GM04503 (cell line): ENCODE results near the gene RAD21L1.

Experiments used
- DNase-seq: peaks from one replicate; pipeline ENCODE4 v3.0.0-alpha.2; 2012; ENCODE audit warnings: low read depth

The RAD21L1 gene

DNA sequence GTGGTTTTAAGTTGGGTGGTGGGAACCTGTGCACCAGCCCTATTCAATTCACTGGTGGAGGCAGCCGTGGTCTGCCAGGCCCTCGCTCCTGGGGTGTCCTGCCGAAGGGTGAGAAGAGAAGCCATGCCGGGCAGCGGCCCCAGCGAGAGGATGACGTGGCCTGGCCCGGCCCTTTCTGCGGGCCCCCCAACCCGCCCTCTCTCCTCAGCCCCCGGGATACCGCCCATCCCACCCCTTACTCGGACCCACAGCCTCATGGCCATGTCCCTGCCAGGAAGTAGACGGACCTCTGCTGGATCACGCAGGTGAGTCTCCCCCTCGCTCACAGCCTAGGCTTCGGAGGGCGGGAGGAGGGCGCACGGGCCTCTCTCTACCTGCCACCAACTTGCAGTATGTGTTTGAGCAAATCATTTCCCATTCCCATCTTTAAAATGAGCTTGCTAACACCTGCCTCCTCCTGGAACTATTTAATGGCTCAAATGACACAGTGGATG is 70.3 kb downstream of the RAD21L1 start:
- no peak for DNase-seq

DNA sequence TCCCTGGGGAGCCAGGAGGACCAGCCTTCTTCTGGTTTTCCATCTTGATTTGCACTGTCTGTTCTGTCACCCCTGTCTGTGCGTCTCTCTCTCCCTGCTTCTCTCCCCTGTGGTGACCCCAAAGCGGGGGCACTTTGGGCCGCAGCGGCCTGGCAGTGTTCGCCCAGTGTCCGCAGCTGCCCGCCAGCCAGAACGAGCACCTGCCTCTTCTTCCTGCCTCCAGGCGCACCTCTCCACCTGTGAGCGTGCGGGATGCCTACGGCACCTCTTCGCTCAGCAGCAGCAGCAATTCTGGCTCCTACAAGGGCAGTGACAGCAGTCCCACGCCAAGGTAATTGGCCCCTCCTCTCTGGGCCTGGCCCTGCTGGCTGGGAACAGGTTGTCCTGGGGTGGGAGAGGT is 71.1 kb downstream of the RAD21L1 start:
- DNase-seq: no peak

DNA sequence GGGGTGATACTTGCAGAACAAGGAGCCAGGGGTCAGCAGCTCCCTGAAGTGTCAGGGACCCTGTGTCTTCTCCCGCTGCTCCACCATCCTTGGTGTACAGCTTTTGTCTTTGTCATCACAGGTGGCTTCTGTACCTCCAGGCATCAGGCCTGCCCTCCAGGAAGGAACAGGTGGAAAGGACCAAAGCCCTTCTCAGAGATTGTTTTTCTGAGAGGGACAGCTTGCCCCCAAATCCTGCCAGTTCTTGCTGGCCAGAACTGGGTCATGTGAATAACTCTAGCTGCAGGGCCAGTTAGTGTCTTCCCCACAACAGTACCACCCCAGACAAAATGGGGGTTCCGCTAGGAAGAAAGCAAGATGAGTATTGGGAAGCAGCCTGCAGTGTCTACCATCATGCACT is 71.6 kb downstream of the RAD21L1 start:
- no peak for DNase-seq

DNA sequence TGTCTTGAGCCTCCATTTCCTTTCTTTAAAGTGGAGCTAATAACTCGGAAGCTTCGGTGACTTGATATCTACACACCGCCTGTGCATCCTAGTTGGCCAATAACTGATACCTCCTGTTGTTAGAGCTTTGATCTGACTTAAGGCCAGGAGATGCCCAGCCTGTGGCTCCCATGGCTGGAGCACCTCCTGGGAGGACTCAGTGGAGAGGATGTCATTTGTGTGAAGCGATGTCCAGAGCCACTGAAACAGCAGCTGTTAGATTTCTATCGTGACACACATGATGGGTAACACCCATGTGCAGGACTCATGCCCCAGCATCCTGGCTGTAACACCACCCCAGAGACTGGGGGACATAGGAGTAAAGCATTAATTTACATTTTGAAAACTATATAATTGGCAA is 72.3 kb downstream of the RAD21L1 start:
- DNase-seq: no peak

DNA sequence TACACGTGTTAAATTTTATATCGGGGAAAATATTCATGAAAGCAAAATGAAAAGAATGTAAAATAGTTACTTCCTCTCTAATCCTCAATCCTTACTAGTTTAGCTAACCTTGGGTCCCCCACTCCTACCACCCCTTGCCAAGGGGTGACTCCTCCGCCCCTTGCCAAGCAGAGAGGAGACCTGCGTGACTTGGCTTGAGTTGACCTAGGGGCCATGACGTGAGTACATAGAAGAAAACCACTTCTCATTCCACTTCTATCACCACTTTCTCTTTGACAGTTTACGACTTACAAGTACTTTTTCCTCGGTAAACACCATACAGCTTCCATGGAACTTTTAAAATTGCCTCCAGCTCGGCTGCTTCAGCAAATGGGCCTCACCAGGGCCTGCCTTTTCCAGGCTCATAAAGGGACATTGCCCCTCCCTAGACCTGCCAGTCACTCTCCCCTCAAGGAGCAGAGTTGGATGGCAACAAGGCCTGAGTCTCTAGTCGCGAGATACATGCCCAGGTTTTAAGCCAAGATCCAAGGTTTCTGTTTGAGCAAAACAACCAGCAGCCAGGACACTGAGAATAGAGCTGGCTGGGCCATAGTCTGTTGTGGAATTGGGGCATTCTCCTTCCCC is 73.2 kb downstream of the RAD21L1 start:
- DNase-seq: no peak

DNA sequence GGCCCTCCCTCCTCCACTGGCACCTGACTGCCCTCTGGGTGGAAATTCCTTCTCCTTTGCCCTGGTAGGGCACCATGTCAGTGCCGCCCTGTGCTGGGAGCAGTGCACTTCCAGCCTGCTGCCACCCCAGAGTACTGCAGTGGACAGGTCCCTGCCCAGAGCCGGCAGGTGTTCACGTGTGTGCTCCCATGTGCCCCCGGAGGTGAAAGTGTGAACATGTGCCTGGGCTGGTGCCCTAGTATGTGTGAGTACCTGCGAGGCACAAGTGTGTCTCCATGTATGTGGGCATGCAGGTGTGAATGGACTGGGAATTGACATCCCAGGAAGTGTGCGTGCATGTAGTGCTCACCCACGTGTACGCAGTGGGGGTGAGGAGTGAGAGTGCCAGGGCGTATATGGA is 73.7 kb downstream of the RAD21L1 start:
- DNase-seq: no peak

DNA sequence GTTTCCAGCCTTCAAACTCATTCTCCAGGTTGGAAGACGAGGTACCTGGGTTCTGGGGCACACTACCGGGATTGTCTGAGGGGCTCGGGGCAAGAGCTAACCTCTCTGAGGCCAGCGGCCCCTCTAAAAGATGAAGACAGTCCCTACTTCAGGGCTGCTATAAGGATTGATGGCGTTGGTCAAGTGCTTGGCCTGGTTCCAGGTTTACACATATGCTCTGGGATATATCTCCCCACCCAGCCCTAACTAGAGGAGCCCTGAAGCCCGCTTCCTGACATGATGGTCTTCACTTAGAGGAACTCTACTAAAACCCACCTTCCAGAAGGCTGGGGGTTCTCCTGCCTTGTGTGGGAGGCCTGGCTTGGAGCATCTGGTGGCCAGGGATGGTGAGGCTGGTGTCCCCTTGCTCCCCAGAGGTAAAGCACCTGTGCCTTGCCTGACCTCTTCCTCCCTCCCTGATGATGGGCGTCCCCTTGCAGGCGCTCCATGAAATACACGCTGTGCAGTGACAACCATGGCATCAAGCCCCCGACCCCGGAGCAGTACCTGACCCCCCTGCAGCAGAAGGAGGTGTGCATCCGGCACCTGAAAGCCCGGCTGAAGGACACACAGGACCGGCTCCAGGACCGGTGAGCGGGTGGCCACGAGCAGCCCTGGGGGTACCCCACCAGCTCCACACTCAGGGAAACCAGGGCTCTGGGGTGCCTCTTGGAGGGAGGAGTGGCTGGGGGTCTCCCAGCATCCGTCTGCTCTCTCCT is 74.4 kb downstream of the RAD21L1 start:
- no peak for DNase-seq

DNA sequence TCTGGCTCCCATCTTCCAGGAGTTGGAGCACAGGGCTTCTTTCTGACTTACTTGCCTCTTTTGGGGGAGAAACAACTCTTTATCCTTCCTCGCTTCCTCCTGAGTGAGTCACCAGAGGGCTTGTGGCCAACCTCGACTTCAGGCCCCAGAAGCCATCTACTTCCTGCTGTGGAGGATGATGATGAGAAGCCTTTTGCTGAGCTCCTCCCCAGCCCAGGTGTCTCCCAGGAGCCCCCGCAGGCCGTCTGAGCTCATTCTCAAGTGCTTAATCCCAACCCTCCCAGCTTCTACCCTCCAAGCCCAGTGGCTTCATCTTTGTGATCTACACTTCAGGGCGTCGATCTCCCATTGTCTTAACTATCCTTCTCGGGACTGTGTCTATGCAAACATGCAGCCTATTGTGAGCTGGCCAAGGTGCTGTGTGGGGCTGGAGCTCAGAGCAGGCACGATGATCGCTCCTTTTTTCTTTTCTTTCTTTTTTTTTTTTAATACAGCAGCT is 75.2 kb downstream of the RAD21L1 start:
- DNase-seq: peak; percentile 22

DNA sequence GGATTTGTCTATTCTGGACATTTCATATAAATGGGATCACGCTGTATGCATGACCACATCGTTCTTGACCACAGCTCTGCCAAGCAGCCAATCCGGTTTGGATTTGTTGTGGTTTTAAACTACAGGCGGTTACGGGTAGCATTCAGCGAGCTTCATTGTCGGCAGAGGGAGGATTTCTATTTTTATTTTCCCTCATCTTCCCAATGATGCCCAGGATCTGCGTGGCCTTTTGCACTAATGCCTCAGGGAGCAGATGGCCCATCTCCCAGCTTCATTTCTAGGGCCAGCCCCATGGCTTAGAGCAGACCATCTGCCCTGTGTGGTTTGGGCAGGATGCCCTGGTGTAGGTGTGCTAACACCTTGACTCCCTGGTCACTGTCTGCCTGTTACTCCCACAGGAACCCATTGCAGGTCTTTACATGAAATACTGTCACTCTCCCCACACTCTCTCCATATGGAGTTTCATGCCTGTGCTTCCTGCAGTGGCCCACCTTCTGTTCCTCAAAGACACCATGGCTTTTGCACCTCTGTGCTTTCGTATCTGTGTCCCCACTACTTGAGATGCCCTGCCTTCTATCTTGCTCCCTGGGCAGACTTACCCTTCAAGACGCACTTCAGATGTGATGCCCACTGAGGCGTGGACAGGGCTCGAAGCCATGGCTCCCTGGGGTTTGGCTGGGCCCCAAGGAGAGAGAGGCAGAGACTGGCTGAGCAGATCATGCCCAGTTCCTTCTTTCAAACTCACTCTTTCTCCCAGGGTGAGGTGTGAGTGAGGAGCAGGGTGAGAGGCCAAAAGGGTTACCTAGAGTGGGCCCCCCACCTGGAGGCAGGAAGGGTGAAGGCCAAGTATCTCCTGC is 77.1 kb downstream of the RAD21L1 start:
- DNase-seq: no peak

DNA sequence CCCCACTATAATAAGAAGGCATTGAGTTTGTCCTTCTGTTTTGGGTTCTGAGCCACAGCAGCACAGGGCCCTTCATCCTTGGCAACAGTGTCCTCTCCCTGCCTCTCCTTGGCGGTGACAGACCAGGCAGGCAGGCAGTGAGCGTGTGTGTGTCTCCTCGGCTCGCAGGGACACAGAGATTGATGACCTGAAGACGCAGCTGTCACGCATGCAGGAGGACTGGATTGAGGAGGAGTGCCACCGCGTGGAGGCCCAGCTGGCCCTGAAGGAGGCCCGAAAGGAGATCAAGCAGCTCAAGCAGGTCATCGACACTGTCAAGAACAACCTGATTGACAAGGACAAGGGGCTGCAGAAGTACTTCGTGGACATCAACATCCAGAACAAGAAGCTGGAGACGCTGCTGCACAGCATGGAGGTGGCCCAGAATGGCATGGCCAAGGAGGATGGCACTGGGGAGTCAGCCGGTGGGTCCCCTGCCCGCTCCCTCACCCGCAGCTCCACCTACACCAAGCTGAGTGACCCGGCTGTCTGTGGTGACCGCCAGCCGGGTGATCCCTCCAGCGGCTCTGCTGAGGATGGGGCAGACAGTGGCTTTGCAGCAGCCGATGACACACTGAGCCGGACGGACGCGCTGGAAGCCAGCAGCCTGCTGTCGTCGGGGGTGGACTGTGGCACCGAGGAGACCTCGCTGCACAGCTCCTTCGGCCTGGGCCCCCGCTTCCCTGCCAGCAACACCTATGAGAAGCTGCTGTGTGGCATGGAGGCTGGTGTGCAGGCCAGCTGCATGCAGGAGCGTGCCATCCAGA is 79.1 kb downstream of the RAD21L1 start:
- no peak for DNase-seq
